ENCODE measurements around the gene LZTS3. TPM values are rescaled to one million over a fixed set of nuclear protein-coding genes. Genes with fewer than 3 reads are reported as not detected.

LZTS3 gene
- total and polyA plus RNA-seq, 2 of the 13 experiments (the other 11 are each of a cell fraction or from before 2014, with no cell fraction given): 10.1 to 31.3 TPM

DNA sequence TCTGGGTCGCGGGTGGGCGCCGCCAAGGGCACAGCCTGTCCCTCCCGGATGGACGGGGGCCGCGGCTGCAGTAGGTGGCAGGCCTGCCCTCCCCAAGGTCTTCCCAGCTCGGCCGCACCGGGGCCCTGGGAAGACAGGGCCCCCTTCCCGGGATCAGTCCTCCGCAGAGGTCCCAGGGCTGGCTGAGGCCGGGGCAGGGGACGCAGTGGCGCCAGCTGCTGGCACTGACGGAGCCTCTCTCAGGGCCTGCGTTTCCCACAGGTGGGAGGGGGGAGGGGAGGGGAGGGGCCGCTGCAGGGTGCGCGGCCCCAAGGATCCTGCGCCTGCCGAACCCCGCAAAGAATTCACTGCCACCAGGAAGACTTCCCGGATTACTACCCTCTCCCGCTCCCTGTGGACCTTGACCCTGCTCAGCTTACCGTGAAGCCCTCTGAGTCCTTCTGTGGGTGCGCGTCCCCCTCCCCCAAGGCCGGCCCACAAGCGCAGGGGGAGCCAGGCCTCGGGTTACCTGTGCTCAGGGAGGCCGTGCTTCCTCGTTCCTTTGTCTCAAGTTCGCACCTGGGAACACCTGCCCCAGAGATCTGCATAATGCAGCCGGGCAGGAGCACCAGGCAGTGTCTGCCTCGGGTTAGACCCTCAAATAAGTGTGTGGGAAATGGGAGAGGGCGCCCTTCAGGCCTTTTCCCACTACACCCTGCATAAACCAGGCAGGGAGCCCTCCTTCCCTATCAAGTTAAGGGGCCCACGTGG is 5.1 kb downstream of the LZTS3 start (continued):
- peak; percentile 18; the same call in 1 of the 2 replicates for TF ChIP-seq ZFP90 (CRISPR knock-in tag; IDR thresholded peaks at IDR 0.05; ENCODE audit: borderline replicate concordance)
- TF ChIP-seq CCDC6 (CRISPR knock-in tag; IDR thresholded peaks at IDR 0.05): no peak; the same call in 1 of the 2 replicates
- TF ChIP-seq SMAD3 (CRISPR knock-in tag; IDR thresholded peaks at IDR 0.05): no peak; the same call in none of the 2 replicates
- peak; percentile 84 for TF ChIP-seq ZNF446 (CRISPR knock-in tag; IDR thresholded peaks at IDR 0.05)
- TF ChIP-seq CEBPG (CRISPR knock-in tag; IDR thresholded peaks at IDR 0.05): peak; percentile 30
- TF ChIP-seq, protein P1, sequence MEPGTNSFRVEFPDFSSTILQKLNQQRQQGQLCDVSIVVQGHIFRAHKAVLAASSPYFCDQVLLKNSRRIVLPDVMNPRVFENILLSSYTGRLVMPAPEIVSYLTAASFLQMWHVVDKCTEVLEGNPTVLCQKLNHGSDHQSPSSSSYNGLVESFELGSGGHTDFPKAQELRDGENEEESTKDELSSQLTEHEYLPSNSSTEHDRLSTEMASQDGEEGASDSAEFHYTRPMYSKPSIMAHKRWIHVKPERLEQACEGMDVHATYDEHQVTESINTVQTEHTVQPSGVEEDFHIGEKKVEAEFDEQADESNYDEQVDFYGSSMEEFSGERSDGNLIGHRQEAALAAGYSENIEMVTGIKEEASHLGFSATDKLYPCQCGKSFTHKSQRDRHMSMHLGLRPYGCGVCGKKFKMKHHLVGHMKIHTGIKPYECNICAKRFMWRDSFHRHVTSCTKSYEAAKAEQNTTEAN (CRISPR knock-in tag; conservative IDR thresholded peaks at IDR 0.05): no peak; the same call in 1 of the 2 replicates
- peak; percentile 64; the same call in 1 of the 2 replicates for TF ChIP-seq SALL2 (CRISPR knock-in tag; IDR thresholded peaks at IDR 0.05)
- TF ChIP-seq, protein P2, sequence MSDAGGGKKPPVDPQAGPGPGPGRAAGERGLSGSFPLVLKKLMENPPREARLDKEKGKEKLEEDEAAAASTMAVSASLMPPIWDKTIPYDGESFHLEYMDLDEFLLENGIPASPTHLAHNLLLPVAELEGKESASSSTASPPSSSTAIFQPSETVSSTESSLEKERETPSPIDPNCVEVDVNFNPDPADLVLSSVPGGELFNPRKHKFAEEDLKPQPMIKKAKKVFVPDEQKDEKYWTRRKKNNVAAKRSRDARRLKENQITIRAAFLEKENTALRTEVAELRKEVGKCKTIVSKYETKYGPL (CRISPR knock-in tag; IDR thresholded peaks at IDR 0.05): no peak
- TF ChIP-seq TCF7L2 (IDR thresholded peaks at IDR 0.05; ENCODE audit: low read depth, low read length): no peak
- TF ChIP-seq RFX5 (IDR thresholded peaks at IDR 0.05; ENCODE audit: low read depth, low read length): no peak
- TF ChIP-seq, protein P3, sequence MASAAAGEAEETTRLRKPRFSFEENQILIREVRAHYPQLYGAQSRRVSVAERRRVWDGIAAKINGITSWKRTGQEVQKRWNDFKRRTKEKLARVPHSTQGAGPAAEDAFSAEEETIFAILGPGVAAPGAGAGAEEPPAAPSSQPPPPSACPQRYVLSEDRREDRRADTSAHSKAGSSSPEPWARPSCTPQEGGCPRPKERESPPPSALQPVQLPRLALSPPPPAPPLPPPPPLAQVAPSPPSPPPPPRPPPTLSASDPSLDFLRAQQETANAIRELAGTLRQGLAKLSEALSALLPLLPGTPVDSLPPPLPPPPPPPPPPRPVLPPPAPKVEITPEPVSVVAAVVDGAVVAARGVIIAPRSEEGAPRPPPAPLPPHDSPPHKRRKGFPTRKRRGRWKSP (CRISPR knock-in tag; IDR thresholded peaks at IDR 0.05): peak; percentile 77; the same call in 1 of the 2 replicates
- TF ChIP-seq MEF2D (CRISPR knock-in tag; IDR thresholded peaks at IDR 0.05): peak; percentile 59; the same call in 1 of the 2 replicates
- TF ChIP-seq, protein P4, sequence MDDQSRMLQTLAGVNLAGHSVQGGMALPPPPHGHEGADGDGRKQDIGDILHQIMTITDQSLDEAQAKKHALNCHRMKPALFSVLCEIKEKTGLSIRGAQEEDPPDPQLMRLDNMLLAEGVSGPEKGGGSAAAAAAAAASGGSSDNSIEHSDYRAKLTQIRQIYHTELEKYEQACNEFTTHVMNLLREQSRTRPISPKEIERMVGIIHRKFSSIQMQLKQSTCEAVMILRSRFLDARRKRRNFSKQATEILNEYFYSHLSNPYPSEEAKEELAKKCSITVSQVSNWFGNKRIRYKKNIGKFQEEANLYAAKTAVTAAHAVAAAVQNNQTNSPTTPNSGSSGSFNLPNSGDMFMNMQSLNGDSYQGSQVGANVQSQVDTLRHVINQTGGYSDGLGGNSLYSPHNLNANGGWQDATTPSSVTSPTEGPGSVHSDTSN (CRISPR knock-in tag; IDR thresholded peaks at IDR 0.05; ENCODE audit: borderline replicate concordance): no peak
- TF ChIP-seq KAT2B (IDR thresholded peaks at IDR 0.05; ENCODE audit: borderline replicate concordance, low read depth, low read length): no peak
- TF ChIP-seq CREB1 (IDR thresholded peaks at IDR 0.05): no peak
- TF ChIP-seq CREB1 (CRISPR knock-in tag; IDR thresholded peaks at IDR 0.05): no peak
- TF ChIP-seq ZNF235 (CRISPR knock-in tag; IDR thresholded peaks at IDR 0.05; ENCODE audit: borderline replicate concordance): peak; percentile 95; the same call in 1 of the 2 replicates
- peak; percentile 49; the same call in 1 of the 2 replicates for TF ChIP-seq FOSL2 (CRISPR knock-in tag; IDR thresholded peaks at IDR 0.05)
- TF ChIP-seq ZNF773 (CRISPR knock-in tag; IDR thresholded peaks at IDR 0.05; ENCODE audit: borderline replicate concordance): no peak; the same call in 1 of the 2 replicates
- no peak for TF ChIP-seq SCMH1 (CRISPR knock-in tag; IDR thresholded peaks at IDR 0.05; ENCODE audit: borderline replicate concordance)
- TF ChIP-seq, protein P5, sequence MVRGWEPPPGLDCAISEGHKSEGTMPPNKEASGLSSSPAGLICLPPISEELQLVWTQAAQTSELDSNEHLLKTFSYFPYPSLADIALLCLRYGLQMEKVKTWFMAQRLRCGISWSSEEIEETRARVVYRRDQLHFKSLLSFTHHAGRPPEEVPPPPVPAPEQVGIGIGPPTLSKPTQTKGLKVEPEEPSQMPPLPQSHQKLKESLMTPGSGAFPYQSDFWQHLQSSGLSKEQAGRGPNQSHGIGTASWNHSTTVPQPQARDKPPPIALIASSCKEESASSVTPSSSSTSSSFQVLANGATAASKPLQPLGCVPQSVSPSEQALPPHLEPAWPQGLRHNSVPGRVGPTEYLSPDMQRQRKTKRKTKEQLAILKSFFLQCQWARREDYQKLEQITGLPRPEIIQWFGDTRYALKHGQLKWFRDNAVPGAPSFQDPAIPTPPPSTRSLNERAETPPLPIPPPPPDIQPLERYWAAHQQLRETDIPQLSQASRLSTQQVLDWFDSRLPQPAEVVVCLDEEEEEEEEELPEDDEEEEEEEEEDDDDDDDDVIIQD (CRISPR knock-in tag; IDR thresholded peaks at IDR 0.05; ENCODE audit: low read depth): no peak; the same call in 1 of the 2 replicates
- no peak for TF ChIP-seq PCBP2 (optimal IDR thresholded peaks at IDR 0.05; ENCODE audit: low read depth, low read length, poor library complexity, severe bottlenecking)
